HG02610 (cell line): ENCODE measurements around the gene ATXN2.
A peak's percentile ranks its signal among the peaks of the same experiment; 100 is the strongest.

Source experiments
- ATAC-seq: cut with Tn5 transposase; IDR thresholded peaks from one replicate; pipeline ENCODE4 v1.9.1; 2021; ENCODE audit warnings: mild to moderate bottlenecking, moderate library complexity; ENCODE audit not compliant: unreplicated experiment

ATXN2 gene

DNA sequence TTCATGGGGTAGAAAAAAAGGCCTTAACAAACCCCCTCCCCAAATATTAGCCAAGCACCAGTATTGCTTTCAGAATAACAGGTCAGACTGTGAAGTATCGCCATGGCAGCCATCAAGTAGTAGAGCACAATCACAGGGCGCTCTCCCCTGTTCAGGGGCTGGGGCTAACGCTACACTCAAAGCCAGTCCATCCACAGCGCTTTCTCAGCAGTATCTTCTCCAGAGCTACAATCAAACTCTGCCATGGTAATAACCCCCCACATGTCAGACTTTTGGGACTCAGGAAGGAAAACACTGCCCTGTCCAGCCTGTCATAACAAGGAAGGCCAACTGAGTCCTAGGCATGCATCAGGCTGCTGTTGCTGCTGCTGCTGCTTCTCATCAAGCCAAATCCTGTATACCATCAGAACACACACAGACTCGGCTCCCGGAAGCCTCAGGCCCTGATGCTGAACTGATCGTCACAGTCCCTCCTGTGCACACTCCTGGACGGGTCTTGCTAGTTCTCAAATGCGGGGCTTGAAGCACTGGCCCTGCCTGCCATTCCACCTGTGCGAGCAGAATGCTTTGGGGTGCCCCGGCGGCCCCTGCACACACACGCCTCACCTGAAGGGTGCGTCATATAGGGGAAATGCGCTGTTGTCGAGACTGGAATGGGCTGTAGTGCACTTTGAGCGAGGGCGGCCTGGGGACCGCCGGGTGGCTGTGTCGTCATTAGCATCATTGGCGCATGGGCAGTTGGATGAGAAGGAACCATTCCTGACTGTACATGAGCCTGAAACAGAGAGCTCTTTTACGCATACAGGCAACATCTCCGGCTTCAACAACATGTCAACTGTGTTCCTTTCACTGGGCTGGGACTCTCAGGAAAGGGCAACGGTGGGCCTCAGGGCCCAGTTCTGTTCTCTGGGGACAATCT, 145.8 kb downstream of the ATXN2 start:
- no peak for ATAC-seq

DNA sequence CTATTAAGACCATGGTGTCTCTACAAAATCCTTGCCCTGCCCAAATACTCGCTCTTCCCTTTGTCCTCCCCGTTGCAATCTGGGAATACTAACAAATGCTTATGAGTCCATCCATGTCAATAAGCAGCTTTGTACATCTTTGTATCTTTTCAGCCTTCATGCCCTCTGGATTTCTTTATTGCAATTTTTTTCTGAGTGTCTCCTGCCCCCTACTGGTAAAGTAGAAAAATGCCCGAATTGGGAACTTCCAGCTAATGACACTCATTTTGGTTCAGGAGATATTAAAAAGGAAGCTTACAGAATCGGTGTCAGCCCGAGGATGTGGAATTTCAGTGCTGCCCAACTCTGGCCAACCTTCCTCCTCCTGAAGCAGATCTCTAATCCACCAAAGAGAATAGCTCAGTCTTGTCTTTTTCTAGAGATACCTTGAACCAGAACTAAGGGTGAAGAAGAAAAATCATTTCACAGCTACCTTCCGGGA, 147.4 kb downstream of the ATXN2 start:
- ATAC-seq = no peak

DNA sequence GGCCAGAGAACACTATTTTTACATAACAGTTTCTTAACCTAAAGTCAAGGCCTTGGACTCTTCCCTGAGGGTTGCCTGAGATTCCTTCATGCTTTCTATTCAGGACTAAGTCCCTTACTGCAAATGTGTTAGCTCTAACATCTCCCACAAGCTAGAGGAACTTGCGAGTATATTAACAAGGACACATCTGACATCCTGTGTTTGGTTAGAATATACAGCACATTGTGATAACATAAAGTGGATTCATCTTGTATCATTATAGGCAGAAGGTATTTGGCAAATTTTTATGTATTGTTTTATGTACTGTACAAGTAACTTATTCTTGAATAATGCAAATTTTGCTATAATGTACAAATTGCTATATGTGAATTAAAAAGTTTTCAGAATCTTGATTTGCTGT, 147.9 kb downstream of the ATXN2 start:
- ATAC-seq = no peak

DNA sequence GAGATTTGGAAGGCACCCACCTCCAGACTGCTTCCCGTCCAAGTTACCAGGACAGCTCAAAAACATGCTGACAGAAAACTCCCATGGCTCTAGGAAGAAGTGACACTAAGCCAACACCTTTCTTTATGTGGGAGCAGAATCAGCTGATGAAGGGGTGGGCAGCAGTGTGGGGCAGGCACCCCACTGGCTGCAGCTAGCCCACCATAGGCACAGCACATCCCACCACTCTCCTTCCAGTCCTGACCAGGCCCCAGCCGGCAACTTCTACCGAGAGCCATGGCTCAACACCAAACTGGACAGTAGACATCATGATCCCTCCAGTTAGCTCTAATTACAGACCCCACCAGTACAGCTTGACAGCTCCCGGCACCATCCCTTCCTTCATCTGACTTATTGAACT, 148.4 kb downstream of the ATXN2 start:
- no peak for ATAC-seq

DNA sequence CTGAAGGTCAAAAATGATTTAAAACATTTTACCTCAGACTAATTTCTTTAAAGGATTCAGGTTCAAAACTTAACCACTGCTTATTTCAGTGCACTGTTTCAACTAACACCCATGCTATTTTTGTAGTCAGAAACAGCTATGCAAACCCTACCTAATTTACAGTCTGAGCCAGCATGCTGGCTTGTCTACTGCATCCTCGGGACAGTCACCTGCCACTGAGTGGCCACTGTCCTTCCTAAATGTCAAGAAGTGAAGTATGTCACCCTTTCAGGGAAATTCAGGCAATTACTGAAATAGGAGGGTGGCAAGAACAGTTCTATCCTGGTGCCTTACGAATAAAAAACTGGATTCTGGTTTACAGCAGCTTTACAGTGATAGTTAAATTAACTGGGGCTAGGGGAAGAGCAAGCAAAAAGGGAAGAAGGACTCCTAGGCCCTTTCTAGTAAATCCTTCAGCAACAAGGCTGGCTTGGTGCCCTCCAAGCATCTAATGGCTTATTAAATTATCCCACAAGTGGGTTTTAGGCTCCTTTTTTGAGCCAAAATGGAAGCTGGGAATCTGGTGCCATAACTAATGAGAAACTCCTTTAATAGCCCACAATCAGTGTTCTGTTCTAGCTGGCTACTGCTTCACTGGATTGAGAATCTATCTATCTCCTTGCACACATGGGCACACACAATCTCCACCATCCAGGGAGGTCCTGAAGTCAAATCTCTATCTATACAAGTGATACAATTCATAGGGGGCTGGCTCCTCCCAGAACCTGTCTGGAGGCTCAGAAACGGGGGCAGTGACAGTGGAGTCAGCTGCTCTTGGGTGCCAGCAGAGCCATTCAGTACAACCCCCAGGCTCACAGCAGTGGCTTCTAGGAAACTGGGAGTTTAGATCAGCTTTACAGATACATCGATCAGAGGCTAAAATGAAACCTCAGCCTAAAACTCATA, 150.0 kb downstream of the ATXN2 start:
- ATAC-seq = no peak

DNA sequence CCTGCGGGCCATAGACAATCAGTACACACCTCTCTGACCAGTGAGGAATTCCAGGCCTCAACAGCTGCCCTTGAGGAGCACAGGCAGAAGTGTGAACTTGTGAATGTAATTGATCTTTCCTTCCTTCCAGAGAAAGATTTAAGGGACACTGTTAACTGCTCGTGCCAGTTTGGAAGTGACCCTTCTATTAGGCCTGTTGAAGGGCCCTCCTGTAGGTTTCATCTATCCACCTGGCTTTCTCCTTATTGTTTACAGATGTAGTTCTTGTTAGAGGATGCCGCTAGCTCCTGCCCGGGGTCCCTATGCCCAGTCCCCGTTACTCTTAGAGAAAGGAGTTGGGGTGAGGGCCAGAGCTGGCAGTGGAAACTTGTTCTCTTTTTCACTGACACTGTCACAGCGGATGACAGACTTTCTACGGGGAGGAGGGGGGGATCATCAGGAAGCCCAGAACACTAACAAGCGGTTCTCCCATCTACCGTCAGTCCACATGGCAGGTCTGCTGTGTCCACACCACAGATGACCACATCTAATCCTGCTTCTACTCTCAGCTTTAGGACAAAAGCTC, 150.8 kb downstream of the ATXN2 start:
- ATAC-seq = no peak

DNA sequence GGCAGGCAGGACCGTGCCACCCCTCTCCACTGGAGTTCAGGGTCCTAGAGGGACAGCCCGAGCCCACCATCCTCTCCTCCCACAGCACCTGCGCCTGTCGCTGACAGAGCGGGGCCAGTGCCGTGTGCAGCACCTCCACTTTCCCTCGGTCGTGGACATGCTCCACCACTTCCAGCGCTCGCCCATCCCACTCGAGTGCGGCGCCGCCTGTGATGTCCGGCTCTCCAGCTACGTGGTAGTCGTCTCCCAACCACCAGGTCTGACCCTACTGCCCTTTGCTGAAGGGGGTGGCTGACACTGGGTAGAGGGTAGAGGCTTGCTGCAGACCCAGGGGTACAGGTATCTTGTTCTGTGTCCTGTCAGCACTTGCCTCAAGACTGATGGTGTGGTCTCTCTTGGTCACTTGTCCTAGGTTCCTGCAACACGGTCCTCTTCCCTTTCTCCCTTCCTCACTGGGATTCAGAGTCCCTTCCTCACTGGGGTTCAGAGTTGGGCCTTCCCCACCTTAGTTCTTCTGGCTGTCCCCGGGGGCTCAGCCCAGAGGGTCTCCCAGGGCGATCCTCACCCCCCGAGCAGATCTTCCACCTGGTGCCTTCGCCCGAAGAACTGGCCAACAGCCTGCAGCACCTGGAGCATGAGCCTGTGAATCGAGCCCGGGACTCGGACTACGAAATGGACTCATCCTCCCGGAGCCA, 151.4 kb downstream of the ATXN2 start:
- no peak for ATAC-seq

DNA sequence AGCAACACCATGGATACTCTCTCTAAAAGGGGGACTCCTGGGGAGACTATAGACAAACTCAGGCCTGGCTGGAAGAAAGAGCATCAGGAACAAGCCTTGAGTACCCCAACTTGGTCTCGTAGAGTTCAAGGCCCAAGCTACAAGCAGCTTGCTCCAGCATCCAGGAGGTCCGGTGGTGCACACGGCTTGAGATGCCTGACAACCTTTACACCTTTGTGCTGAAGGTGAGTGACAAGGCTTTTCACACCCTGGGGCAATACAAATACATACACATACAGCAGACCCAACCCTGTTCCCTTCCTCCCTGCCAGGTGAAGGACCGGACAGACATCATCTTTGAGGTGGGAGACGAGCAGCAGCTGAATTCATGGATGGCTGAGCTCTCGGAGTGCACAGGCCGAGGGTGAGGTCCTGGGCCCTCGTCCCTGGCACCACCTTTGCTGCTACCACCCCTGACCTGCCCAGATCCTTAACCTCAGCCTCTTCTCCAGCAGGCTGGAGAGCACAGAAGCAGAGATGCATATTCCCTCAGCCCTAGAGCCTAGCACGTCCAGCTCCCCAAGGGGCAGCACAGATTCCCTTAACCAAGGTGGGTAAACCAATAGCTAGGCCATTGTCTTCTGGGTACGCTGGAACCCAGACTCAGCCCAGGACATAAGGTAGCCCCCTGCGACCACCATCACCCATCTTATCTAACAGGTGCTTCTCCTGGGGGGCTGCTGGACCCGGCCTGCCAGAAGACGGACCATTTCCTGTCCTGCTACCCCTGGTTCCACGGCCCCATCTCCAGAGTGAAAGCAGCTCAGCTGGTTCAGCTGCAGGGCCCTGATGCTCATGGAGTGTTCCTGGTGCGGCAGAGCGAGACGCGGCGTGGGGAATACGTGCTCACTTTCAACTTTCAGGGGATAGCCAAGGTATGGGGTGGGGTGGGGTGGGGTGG, 152.2 kb downstream of the ATXN2 start:
- ATAC-seq = no peak

DNA sequence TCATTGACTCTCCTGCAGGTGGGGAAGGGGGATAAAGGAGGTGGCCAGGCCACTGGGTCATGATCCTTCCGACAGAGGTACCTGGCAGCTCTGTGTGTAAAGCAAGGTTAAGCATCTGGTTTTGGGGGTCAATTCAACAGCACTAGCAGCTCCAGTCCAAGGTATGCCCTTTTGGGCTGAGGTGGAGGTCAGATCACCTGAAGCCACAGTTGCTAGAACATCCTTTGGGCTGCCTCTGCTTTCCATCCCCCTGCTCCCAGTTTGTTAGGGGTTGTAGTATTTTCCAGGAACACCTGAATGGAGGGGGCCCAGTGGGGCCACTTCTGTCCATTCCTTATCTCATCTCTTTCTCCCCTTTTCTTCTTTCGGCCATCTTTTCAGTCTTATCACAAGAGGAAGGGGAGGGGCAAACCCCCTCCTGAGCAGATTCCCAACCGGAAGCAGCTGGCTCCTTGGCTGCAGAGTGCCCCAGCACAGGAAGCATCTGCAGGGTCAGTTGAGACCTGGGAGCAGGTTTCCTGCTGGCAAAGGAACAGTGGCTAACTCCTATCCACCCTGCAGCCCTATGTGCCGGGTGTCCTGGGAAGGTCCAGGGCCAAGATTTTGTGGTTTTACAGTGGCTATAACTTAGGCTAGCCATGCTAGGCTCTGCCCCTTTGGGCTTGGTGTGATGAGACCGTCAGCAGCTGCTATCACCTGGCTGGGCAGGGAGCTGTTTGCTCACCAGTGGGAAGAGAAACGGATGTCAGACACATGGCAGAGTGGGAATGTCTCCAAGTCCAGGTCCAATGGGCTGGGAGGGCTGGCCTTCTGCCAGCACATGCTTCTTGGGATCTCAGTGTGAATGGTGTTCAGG, 153.2 kb downstream of the ATXN2 start:
- ATAC-seq = no peak

DNA sequence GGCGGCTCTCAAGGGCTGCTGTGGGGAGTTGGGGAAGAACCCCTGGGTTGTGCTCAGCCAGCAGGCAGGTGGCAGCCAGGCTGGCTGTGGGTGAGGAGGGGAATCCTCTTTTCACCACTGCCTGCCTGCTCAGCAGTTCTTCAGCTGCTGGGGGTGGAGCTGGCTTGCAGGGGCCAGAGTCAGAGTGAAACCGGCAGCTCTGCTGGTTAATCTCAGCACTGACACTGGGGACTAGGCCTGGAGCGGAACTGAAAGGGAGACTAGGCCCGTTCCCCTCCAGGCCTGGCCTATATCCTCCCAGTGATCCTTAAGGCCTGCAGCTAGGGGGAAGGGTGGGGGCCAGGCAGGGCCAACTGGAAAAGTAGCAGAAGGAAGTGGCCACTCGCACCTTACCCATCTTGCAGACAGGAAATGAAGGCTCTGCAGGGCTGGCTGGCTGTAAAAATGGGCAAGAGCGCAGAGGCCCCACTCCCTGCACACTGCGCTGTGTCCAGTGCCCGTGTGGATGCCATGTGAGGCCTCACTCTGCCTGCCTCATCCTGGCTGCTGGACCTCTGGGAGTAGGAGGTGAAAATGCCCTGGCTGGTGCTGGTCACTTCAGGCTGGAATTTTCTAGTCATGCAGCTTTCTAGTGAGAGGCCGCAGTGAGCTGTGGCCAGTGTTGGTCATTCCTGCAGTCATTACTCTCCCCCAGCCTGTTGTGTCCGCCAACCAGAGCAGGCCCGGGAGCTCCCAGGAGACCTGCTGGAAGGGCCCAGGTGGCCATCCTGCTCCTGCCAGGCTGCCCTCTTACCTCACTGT, 154.0 kb downstream of the ATXN2 start:
- ATAC-seq = peak; percentile 88

DNA sequence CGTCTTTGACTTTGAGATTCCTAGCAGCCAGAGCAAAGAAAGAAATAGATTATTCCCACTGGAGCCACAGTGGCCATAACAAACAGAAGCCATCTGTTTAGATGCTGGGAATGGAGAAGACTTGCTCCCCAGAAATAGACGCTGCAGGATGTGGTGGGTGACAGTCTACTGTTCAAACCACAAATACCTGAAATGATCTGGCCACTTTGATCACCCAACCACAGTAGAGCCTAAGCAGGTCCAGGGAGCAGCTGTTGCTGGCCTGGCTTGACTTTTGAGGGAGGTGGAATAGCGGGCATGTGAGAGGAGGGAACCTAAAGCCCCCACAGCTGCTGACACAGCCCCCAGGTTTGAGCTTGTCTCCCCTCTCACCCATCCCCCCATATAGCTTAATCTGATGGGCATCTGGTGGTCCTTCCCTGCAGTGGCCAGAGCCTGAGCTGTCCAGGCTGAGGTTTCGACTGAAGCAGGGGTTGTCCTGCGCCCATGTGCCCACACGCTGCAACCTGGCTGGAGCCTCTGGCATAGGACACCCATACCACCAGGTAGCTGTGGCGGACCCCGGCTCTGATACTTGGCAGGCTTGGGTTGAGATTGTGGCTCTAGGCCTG, 154.7 kb downstream of the ATXN2 start:
- peak; percentile 38 for ATAC-seq

DNA sequence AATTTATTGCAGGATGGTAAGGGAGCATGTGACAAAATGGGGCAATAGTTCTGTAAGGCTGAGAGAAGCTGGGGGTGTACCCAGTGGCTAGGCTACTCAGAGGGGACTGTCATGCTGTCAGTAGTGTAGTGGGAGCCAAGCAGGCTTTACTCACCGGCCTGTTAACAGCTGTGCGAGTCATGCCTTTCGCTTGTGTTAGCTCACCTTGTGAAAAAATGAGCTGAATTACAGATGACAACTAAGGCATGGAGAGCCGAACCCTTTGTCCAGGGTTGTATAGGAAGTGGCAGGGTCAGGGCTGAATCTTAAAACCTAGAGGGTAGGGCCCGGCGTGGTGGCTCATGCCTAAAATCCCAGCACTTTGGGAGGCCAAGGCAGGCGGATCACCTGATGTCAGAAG, 155.5 kb downstream of the ATXN2 start:
- no peak for ATAC-seq

DNA sequence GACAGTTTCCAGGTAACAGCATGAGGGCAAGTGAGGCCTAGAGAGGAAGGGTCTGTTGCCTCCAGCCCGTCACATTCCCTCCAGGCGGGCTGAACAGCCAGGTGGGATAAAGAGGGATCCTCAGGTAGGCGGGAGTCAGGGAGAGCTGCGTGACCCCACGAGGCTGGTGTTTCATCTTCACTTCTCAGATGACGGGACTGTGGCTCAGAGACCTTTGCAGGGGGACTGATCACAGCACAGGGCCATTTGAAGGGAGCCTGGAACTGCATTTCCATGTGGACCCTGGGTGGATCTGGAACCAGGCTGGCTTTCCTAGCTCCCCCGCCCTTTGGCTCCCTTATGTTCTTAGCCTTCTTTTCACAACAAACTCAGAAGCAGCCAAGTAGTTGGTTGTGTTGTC, 156.0 kb downstream of the ATXN2 start:
- no peak for ATAC-seq

DNA sequence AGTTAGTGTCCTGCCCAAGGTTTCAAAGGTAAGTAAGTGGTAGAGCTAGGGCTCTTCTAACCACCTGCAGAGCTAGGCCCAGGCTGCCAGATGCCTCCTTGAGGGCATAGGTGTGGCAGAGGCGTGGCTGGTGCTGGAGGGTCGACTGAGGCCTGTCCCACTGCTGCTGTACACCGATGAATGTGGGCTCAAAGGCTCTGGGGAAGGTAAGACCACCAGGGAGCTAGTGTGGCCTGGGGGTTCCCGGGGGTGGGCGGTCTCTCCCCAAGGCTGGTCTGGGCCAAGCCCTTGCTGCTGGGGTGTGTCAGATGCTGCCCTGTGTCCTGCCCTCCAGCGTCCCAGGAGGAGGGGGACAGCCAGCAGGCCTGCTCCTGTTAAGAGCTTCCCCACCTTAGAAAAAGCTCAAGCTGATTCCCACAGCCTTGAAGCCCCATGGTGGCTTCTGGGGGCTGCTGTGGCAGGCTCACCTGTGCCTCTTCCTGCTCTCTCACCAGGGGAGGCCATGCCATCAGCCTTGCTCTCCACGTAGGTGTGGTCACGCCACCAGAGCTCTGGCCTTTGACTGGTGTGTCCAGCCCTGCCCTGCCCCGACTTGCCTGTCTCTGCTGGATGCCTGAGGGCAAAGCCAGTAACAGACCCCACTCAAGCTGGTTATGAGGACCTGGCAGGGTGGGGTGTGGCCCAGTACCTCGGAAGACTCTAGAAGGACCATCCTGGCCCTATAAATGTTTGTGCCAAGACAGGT, 156.6 kb downstream of the ATXN2 start:
- no peak for ATAC-seq

DNA sequence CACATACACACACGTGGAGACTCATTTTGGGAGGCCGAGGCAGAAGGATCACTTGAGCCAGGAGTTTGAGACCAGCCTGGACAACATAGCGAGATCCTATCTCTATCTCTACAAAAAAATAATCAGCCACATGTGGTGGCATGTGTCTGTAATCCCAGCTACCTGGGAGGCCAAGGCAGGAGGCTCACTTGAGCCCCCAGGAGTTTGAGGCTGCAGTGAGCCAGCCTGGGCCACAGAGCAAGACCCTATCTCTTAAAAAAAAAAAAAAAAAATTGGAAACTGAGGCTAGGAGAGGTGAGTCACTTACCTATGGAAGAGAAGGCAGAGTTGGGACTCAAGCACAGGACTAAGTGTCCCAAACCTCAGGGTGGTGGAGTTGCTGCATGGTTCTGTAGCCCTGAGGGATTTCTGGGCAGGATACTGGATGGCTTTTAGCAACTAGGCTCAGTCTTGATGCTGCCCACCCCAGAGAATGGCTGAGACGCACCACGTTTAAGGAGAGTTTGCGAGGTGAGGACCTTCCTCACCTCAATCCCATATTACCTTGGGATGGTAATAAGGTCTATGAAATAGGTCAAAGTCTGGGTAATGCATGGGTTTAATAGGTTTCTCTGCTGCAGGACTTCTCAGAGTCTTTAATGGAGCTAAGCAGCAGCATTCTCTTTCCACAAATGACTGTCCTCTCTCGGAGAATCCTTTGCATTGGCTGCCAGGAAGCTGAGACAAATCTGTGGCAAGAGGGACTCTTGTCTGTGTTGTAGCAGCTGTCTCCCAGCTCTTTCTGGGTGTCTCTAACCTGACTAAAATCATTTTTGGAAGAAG, 157.8 kb downstream of the ATXN2 start:
- ATAC-seq = no peak

DNA sequence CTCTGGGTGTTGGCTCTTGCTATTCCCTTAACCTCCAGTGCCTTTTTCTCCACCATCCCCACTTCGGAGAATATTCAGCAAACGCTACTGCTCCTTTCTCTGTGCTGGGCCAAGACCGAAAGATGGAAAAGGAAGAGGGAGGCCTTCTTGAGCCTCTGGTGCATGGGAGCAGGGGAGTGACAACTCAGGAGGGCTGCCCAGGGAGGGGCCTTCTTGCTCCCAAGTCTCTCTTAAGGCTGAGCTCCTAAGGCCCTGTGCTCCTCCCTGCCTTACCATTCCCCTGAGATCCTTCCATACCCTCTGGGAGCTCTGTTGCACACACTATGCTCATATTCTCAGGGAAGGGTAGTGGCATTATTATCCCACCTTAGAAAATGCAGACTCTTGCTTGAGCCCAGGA, 158.5 kb downstream of the ATXN2 start:
- no peak for ATAC-seq
